ENCODE data around the gene FAM3D. TPM values are rescaled to one million over a fixed set of nuclear protein-coding genes. Genes with fewer than 3 reads are reported as not detected.

The FAM3D gene
- total RNA-seq, 2 donors from 2014 or later: 646 to 707 TPM

GRCh38 chr3:58688574-58688973 is 22.0 kb upstream of the FAM3D start:
- no peaks in the 10 kb centered on the region for H3K4me1 ChIP-seq
- peak; percentile 55 for DNase-seq
- TF ChIP-seq CTCF (IDR thresholded peaks at IDR 0.05): no peak
- H3K4me3 ChIP-seq: no peak overlapping the region
- no peaks in the 10 kb centered on the region for H3K9me3 ChIP-seq
- intact Hi-C loops (cut with DNase I): no loop called here
- H3K27me3 ChIP-seq: no peaks in the 10 kb centered on the region
- H3K27ac ChIP-seq: peak overlapping the region; percentile 8
- H3K9ac ChIP-seq (ENCODE audit: low read depth in 2 of 2, low read length in 2 of 2): no peak overlapping the region
- no peaks in the 10 kb centered on the region for H3K36me3 ChIP-seq

- TF ChIP-seq CTCF (IDR thresholded peaks at IDR 0.05): no peak
- Histone ChIP-seq H3K4me1 (no peaks in the 10 kb centered on the region), H3K27me3 (no peaks in the 10 kb centered on the region), H3K4me3 (no peak overlapping the region), H3K9me3 (no peaks in the 10 kb centered on the region), H3K36me3 (no peaks in the 10 kb centered on the region), H3K27ac (no peak overlapping the region), H3K9ac (ENCODE audit: low read depth in 2 of 2, low read length in 2 of 2) (no peak overlapping the region)
- no peak for DNase-seq
- intact Hi-C loops (cut with DNase I): no loop called here
Measured at GRCh38 chr3:58686847-58687246, 20.3 kb upstream of the FAM3D start.

GRCh38 chr3:58685641-58686040 is 19.1 kb upstream of the FAM3D start:
- Histone ChIP-seq H3K4me1 (no peaks in the 10 kb centered on the region), H3K4me3 (no peak overlapping the region), H3K27me3 (no peaks in the 10 kb centered on the region), H3K27ac (no peak overlapping the region), H3K36me3 (no peaks in the 10 kb centered on the region), H3K9me3 (no peaks in the 10 kb centered on the region), H3K9ac (ENCODE audit: low read depth in 2 of 2, low read length in 2 of 2) (no peak overlapping the region)
- intact Hi-C loops (cut with DNase I): no loop called here
- no peak for DNase-seq
- TF ChIP-seq CTCF (IDR thresholded peaks at IDR 0.05): no peak

GRCh38 chr3:58683466-58683865 is 16.9 kb upstream of the FAM3D start:
- H3K36me3 ChIP-seq: no peaks in the 10 kb centered on the region
- intact Hi-C loops (cut with DNase I): no loop called here
- H3K4me3 ChIP-seq: no peak overlapping the region
- no peaks in the 10 kb centered on the region for H3K9me3 ChIP-seq
- H3K27me3 ChIP-seq: no peaks in the 10 kb centered on the region
- TF ChIP-seq CTCF (IDR thresholded peaks at IDR 0.05): no peak
- no peak for DNase-seq
- H3K9ac ChIP-seq (ENCODE audit: low read depth in 2 of 2, low read length in 2 of 2): no peak overlapping the region
- no peak overlapping the region for H3K27ac ChIP-seq
- no peaks in the 10 kb centered on the region for H3K4me1 ChIP-seq

- H3K27ac ChIP-seq: no peak overlapping the region
- no peaks in the 10 kb centered on the region for H3K36me3 ChIP-seq
- H3K9ac ChIP-seq (ENCODE audit: low read depth in 2 of 2, low read length in 2 of 2): no peak overlapping the region
- H3K4me1 ChIP-seq: no peaks in the 10 kb centered on the region
- no peak for TF ChIP-seq CTCF (IDR thresholded peaks at IDR 0.05)
- no peak overlapping the region for H3K4me3 ChIP-seq
- no peaks in the 10 kb centered on the region for H3K9me3 ChIP-seq
- no peak for DNase-seq
- H3K27me3 ChIP-seq: no peaks in the 10 kb centered on the region
- intact Hi-C loops (cut with DNase I): no loop called here
Measured at GRCh38 chr3:58683001-58683458, 16.5 kb upstream of the FAM3D start.

GRCh38 chr3:58681863-58682262 is 15.3 kb upstream of the FAM3D start:
- Histone ChIP-seq H3K27me3 (no peaks in the 10 kb centered on the region), H3K27ac (no peak overlapping the region), H3K9me3 (no peaks in the 10 kb centered on the region), H3K4me3 (no peak overlapping the region), H3K4me1 (no peaks in the 10 kb centered on the region), H3K9ac (ENCODE audit: low read depth in 2 of 2, low read length in 2 of 2) (no peak overlapping the region), H3K36me3 (no peaks in the 10 kb centered on the region)
- intact Hi-C loops (cut with DNase I): no loop called here
- TF ChIP-seq CTCF (IDR thresholded peaks at IDR 0.05): no peak
- DNase-seq: no peak
